ENCODE data around the gene VCPKMT. TPM values are rescaled to one million over a fixed set of nuclear protein-coding genes. Genes with fewer than 3 reads are reported as not detected.

The VCPKMT gene
- total and polyA plus RNA-seq, 5 experiments from 2014 or later, result 8.8 to 26.0 (median 10.4) TPM

GRCh38 chr14:50063876-50064420, 52.4 kb downstream of the VCPKMT start:
- POLR2A ChIA-PET, result interaction anchor here (0.7 to 6.1 kb wide), 12 partner anchors 18 to 211 kb away, joined by 4 to 133 read pairs (median 38); partner anchors contain the start of genes NEMF and VCPKMT
- no peaks in the 10 kb centered on the region for H3K27me3 Mint-ChIP-seq
- peak overlapping the region in 7 of 10 donors; percentile 19 to 88 (median 58) for H3K4me3 Mint-ChIP-seq
- H3K27ac Mint-ChIP-seq, result peak overlapping the region; percentile 97 to 100 (median 98)
- ATAC-seq, result no peak
- H3K36me3 Mint-ChIP-seq, result peaks cover 0 to 10% (median 2%) of the 10 kb centered on the region in 3 donors
- no peak for DNase-seq
- H3K4me1 Mint-ChIP-seq, result peaks cover 40 to 88% (median 83%) of the 10 kb centered on the region in 4 donors
- no peaks in the 10 kb centered on the region for H3K9me3 Mint-ChIP-seq

GRCh38 chr14:50062438-50063085, 53.8 kb downstream of the VCPKMT start:
- Mint-ChIP-seq H3K27me3 (no peaks in the 10 kb centered on the region), H3K4me1 (peaks cover 43 to 90% (median 85%) of the 10 kb centered on the region in 4 donors), H3K9me3 (no peaks in the 10 kb centered on the region), H3K4me3 (peak overlapping the region; percentile 74 to 95 (median 90)), H3K27ac (peak overlapping the region; percentile 97 to 100 (median 98)), H3K36me3 (peaks cover 0 to 3% (median 2%) of the 10 kb centered on the region in 3 donors)
- DNase-seq, result peak; percentile 37 to 94 (median 74)
- POLR2A ChIA-PET, result interaction anchor here (0.9 to 6.1 kb wide), 32 partner anchors 8 to 295 kb away, joined by 3 to 133 read pairs (median 10); partner anchors contain the start of genes ARF6, KLHDC2, NEMF and VCPKMT
- ATAC-seq, result peak; percentile 79 to 80

- Mint-ChIP-seq H3K27ac (peak overlapping the region; percentile 97 to 100 (median 98)), H3K9me3 (no peaks in the 10 kb centered on the region), H3K36me3 (peaks cover 0 to 2% (median 0%) of the 10 kb centered on the region in 3 donors), H3K4me3 (peak overlapping the region; percentile 74 to 95 (median 90)), H3K27me3 (no peaks in the 10 kb centered on the region), H3K4me1 (peaks cover 46 to 91% (median 84%) of the 10 kb centered on the region in 4 donors)
- ATAC-seq, result peak; percentile 59 to 78
- POLR2A ChIA-PET, result interaction anchor here (0.5 to 6.1 kb wide), 36 partner anchors 8 to 477 kb away, joined by 3 to 133 read pairs (median 8); partner anchors contain the start of genes ARF6, KLHDC2, NEMF and VCPKMT
- DNase-seq, result peak in 8 of 10 donors; percentile 43 to 82 (median 70)
These were observed 54.5 kb downstream of the VCPKMT start for GRCh38 chr14:50061664-50062437.

GRCh38 chr14:50060871-50061663, 55.3 kb downstream of the VCPKMT start:
- DNase-seq, result peak in 2 of 10 donors; percentile 17 to 21
- POLR2A ChIA-PET, result interaction anchor here (0.5 to 6.1 kb wide), 28 partner anchors 9 to 476 kb away, joined by 3 to 133 read pairs (median 12); partner anchors contain the start of genes ARF6, KLHDC2, NEMF and VCPKMT

GRCh38 chr14:50059763-50060616, 56.4 kb downstream of the VCPKMT start:
- H3K27me3 Mint-ChIP-seq, result no peaks in the 10 kb centered on the region
- H3K9me3 Mint-ChIP-seq, result no peaks in the 10 kb centered on the region
- peaks cover 40 to 87% (median 77%) of the 10 kb centered on the region in 4 donors for H3K4me1 Mint-ChIP-seq
- no peak for DNase-seq
- POLR2A ChIA-PET, result interaction anchor here (0.7 to 6.1 kb wide), 10 partner anchors 14 to 197 kb away, joined by 3 to 133 read pairs (median 69); partner anchors contain the start of gene ARF6
- H3K27ac Mint-ChIP-seq, result peak overlapping the region in 9 of 10 donors; percentile 71 to 100 (median 98)
- peak overlapping the region in 2 of 10 donors; percentile 32 to 33 for H3K4me3 Mint-ChIP-seq
- no peak for ATAC-seq
- peaks cover 0 to 6% (median 0%) of the 10 kb centered on the region in 3 donors for H3K36me3 Mint-ChIP-seq

More at GRCh38 chr14:50060871-50061663, 55.3 kb downstream of the VCPKMT start:
- peak overlapping the region; percentile 97 to 100 (median 98) for H3K27ac Mint-ChIP-seq
- H3K27me3 Mint-ChIP-seq, result no peaks in the 10 kb centered on the region
- ATAC-seq, result no peak
- peaks cover 43 to 91% (median 83%) of the 10 kb centered on the region in 4 donors for H3K4me1 Mint-ChIP-seq
- H3K4me3 Mint-ChIP-seq, result peak overlapping the region; percentile 74 to 95 (median 90)
- no peaks in the 10 kb centered on the region for H3K9me3 Mint-ChIP-seq
- peaks cover 0 to 5% (median 0%) of the 10 kb centered on the region in 3 donors for H3K36me3 Mint-ChIP-seq

Other genes starting within 250 kb of the VCPKMT start
- 10 to 100 TPM; 83.9 TPM for gene ARF6, start 223.5 kb downstream of the VCPKMT start, total RNA-seq
- gene ARF6, start 223.5 kb downstream of the VCPKMT start, polyA plus RNA-seq, result 100 to 1,000 TPM in 1 of 3 donors, 10 to 100 TPM in 2; 74.6 to 100 (median 97.6) TPM
- 10 to 100 TPM; 48.6 to 51.6 TPM for gene SOS2, start 115.0 kb upstream of the VCPKMT start, total RNA-seq
- 10 to 100 TPM in 2 of 3 donors, 1 to 10 TPM in 1; 6.0 to 15.0 (median 13.4) TPM for gene SOS2, start 115.0 kb upstream of the VCPKMT start, polyA plus RNA-seq
- 1 to 10 TPM; 5.0 to 6.5 TPM for gene L2HGDH, start 195.7 kb upstream of the VCPKMT start, total RNA-seq
- 1 to 10 TPM; 2.8 to 5.6 (median 5.3) TPM for gene L2HGDH, start 195.7 kb upstream of the VCPKMT start, polyA plus RNA-seq
- gene DMAC2L, start 195.8 kb upstream of the VCPKMT start, total RNA-seq, result 10 to 100 TPM; 21.7 to 22.2 TPM
- 10 to 100 TPM; 15.7 to 19.4 (median 18.7) TPM for gene DMAC2L, start 195.8 kb upstream of the VCPKMT start, polyA plus RNA-seq

Data from naive thymus-derived CD8-positive, alpha-beta T cell (primary cell).